ENCODE data around the gene LIN7B. TPM values are rescaled to one million over a fixed set of nuclear protein-coding genes. Genes with fewer than 3 reads are reported as not detected.

LIN7B gene
- total and polyA plus RNA-seq, 4 donors, result 2.2 to 3.8 (median 2.8) TPM

DNA sequence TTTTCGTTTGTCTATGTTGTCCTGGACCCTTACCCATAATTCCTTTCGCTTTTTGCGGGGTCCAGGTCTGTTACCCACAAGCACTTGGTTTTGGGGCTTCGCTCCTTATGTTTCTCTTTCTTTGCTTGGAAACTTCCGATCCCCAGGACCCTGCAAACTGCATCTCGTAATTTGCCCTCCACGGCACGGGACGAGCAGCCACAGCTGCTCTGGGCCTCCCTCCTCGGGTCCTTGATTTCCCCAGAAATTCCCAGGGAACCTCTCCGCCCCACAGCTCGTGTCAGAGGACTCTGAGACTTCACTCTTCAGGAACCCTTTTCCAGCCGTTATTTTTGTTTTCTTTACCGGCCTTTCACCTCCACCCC, 28.3 kb upstream of the LIN7B start:
- H3K4me3 ChIP-seq (ENCODE audit: low read depth in 1 of 3, low read length in 3 of 3), result peak overlapping the region; percentile 85 to 97 (median 89)
- no peaks in the 10 kb centered on the region for H3K9me3 ChIP-seq (ENCODE audit: control insufficient read depth in 4 of 4, low read length in 3 of 4)
- H3K27ac ChIP-seq (ENCODE audit: low read depth in 1 of 2, low read length in 2 of 2), result peak overlapping the region; percentile 90
- peaks cover 6 to 22% (median 15%) of the 10 kb centered on the region in 4 donors for H3K36me3 ChIP-seq (ENCODE audit: control insufficient read depth in 4 of 4, insufficient read depth in 3 of 4, low read depth in 1 of 4, low read length in 3 of 4)
- peak overlapping the region; percentile 75 to 79 for H3K9ac ChIP-seq (ENCODE audit: low read depth in 1 of 2, low read length in 2 of 2)
- no peak for DNase-seq (ENCODE audit: low spot score)
- TF ChIP-seq, protein P1, sequence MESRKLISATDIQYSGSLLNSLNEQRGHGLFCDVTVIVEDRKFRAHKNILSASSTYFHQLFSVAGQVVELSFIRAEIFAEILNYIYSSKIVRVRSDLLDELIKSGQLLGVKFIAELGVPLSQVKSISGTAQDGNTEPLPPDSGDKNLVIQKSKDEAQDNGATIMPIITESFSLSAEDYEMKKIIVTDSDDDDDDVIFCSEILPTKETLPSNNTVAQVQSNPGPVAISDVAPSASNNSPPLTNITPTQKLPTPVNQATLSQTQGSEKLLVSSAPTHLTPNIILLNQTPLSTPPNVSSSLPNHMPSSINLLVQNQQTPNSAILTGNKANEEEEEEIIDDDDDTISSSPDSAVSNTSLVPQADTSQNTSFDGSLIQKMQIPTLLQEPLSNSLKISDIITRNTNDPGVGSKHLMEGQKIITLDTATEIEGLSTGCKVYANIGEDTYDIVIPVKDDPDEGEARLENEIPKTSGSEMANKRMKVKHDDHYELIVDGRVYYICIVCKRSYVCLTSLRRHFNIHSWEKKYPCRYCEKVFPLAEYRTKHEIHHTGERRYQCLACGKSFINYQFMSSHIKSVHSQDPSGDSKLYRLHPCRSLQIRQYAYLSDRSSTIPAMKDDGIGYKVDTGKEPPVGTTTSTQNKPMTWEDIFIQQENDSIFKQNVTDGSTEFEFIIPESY (IDR thresholded peaks at IDR 0.05), result no peak
- TF ChIP-seq HNF4G (IDR thresholded peaks at IDR 0.05) (no peak), SP1 (IDR thresholded peaks at IDR 0.05) (no peak), HNF4A (conservative IDR thresholded peaks at IDR 0.05) (no peak), RAD21 (IDR thresholded peaks at IDR 0.05) (no peak), FOXA1 (IDR thresholded peaks at IDR 0.05) (no peak), RXRA (IDR thresholded peaks at IDR 0.05) (no peak), YY1 (IDR thresholded peaks at IDR 0.05) (no peak), NR2F2 (IDR thresholded peaks at IDR 0.05) (no peak), FOXA2 (IDR thresholded peaks at IDR 0.05) (no peak)
- TF ChIP-seq, protein P2, sequence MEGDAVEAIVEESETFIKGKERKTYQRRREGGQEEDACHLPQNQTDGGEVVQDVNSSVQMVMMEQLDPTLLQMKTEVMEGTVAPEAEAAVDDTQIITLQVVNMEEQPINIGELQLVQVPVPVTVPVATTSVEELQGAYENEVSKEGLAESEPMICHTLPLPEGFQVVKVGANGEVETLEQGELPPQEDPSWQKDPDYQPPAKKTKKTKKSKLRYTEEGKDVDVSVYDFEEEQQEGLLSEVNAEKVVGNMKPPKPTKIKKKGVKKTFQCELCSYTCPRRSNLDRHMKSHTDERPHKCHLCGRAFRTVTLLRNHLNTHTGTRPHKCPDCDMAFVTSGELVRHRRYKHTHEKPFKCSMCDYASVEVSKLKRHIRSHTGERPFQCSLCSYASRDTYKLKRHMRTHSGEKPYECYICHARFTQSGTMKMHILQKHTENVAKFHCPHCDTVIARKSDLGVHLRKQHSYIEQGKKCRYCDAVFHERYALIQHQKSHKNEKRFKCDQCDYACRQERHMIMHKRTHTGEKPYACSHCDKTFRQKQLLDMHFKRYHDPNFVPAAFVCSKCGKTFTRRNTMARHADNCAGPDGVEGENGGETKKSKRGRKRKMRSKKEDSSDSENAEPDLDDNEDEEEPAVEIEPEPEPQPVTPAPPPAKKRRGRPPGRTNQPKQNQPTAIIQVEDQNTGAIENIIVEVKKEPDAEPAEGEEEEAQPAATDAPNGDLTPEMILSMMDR (IDR thresholded peaks at IDR 0.05; ENCODE audit: low read depth, low read length, missing input control), result no peak
- under 1% methylated on average over 14 of the region's 14 CpGs for WGBS
- peaks cover 11 to 26% (median 19%) of the 10 kb centered on the region in 4 donors for H3K4me1 ChIP-seq (ENCODE audit: control insufficient read depth in 4 of 4, insufficient read depth in 4 of 4, low read length in 3 of 4)
- no peaks in the 10 kb centered on the region for H3K27me3 ChIP-seq (ENCODE audit: control insufficient read depth in 4 of 4, insufficient read depth in 4 of 4, low read length in 3 of 4)

DNA sequence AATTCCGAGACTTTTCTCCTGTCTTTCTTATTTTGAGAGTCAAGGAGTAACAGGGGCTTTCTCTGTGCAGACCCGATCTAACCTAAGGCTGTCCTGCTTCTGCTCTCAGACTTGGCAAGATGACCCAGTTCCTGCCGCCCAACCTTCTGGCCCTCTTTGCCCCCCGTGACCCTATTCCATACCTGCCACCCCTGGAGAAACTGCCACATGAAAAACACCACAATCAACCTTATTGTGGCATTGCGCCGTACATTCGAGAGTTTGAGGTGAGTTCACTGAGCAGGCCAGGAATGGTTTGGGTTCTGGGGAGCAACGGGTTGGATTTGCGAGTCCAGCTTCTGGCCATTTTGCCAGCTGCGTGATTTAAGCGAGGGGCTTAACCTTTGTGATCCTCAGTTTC, 27.9 kb upstream of the LIN7B start:
- Histone ChIP-seq H3K9me3 (ENCODE audit: control insufficient read depth in 4 of 4, low read length in 3 of 4) (no peaks in the 10 kb centered on the region), H3K4me3 (ENCODE audit: low read depth in 1 of 3, low read length in 3 of 3) (peak overlapping the region; percentile 85 to 97 (median 89)), H3K4me1 (ENCODE audit: control insufficient read depth in 4 of 4, insufficient read depth in 4 of 4, low read length in 3 of 4) (peaks cover 11 to 26% (median 19%) of the 10 kb centered on the region in 4 donors), H3K27me3 (ENCODE audit: control insufficient read depth in 4 of 4, insufficient read depth in 4 of 4, low read length in 3 of 4) (no peaks in the 10 kb centered on the region), H3K9ac (ENCODE audit: low read depth in 1 of 2, low read length in 2 of 2) (peak overlapping the region; percentile 75 to 79), H3K27ac (ENCODE audit: low read depth in 1 of 2, low read length in 2 of 2) (no peak overlapping the region), H3K36me3 (ENCODE audit: control insufficient read depth in 4 of 4, insufficient read depth in 3 of 4, low read depth in 1 of 4, low read length in 3 of 4) (peaks cover 9 to 26% (median 19%) of the 10 kb centered on the region in 4 donors)
- TF ChIP-seq YY1 (IDR thresholded peaks at IDR 0.05) (no peak), NR2F2 (IDR thresholded peaks at IDR 0.05) (no peak)
- DNase-seq (ENCODE audit: low spot score), result no peak
- WGBS, result 50% methylated on average over 11 of the region's 11 CpGs

DNA sequence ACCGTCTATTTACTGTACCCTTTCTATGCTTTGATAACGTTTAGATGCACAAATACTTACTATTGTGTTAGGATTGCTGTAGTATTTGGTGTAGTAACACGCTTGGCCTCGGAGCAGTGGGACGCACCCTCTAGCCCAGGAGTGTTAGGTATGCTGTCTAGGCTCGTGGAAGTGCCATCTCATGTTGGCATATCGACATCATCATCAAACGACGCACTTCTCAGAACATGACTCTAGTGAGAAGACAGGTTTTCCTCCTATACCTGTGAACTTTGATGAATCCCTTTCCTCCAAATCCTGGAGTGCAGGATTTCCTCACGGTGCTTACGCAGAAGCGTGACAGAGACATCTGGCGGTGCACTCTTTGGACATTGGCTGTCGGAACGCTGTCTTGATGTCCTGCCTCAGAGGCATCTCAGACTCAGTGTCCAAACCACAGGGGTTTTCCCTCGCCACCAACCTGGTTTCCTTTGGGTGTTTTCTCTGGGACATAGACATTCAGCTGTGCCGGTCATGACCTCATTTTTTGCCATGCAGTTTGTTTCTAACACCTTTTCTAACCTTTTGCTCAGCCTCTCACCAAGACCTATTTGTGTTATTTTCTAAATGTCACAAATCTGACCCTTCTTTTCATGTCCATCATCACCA, 22.7 kb upstream of the LIN7B start:
- WGBS, result 94% methylated on average over 17 of the region's 17 CpGs
- no peaks in the 10 kb centered on the region for H3K27me3 ChIP-seq (ENCODE audit: control insufficient read depth in 4 of 4, insufficient read depth in 4 of 4, low read length in 3 of 4)
- TF ChIP-seq, protein P1 (IDR thresholded peaks at IDR 0.05), result no peak
- TF ChIP-seq, protein P3, sequence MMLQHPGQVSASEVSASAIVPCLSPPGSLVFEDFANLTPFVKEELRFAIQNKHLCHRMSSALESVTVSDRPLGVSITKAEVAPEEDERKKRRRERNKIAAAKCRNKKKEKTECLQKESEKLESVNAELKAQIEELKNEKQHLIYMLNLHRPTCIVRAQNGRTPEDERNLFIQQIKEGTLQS (IDR thresholded peaks at IDR 0.05), result no peak
- TF ChIP-seq NR2F2 (IDR thresholded peaks at IDR 0.05) (no peak), RXRA (IDR thresholded peaks at IDR 0.05) (no peak), YY1 (IDR thresholded peaks at IDR 0.05) (no peak), TAF1 (conservative IDR thresholded peaks at IDR 0.05) (no peak), SP1 (IDR thresholded peaks at IDR 0.05) (no peak), FOXA1 (IDR thresholded peaks at IDR 0.05) (no peak), HNF4A (conservative IDR thresholded peaks at IDR 0.05) (no peak)
- TF ChIP-seq, protein P4, sequence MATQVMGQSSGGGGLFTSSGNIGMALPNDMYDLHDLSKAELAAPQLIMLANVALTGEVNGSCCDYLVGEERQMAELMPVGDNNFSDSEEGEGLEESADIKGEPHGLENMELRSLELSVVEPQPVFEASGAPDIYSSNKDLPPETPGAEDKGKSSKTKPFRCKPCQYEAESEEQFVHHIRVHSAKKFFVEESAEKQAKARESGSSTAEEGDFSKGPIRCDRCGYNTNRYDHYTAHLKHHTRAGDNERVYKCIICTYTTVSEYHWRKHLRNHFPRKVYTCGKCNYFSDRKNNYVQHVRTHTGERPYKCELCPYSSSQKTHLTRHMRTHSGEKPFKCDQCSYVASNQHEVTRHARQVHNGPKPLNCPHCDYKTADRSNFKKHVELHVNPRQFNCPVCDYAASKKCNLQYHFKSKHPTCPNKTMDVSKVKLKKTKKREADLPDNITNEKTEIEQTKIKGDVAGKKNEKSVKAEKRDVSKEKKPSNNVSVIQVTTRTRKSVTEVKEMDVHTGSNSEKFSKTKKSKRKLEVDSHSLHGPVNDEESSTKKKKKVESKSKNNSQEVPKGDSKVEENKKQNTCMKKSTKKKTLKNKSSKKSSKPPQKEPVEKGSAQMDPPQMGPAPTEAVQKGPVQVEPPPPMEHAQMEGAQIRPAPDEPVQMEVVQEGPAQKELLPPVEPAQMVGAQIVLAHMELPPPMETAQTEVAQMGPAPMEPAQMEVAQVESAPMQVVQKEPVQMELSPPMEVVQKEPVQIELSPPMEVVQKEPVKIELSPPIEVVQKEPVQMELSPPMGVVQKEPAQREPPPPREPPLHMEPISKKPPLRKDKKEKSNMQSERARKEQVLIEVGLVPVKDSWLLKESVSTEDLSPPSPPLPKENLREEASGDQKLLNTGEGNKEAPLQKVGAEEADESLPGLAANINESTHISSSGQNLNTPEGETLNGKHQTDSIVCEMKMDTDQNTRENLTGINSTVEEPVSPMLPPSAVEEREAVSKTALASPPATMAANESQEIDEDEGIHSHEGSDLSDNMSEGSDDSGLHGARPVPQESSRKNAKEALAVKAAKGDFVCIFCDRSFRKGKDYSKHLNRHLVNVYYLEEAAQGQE (IDR thresholded peaks at IDR 0.05), result no peak
- TF ChIP-seq, protein P2 (IDR thresholded peaks at IDR 0.05; ENCODE audit: low read depth, low read length, missing input control), result no peak

More for the DNA sequence above, 22.7 kb upstream of the LIN7B start:
- no peaks in the 10 kb centered on the region for H3K9me3 ChIP-seq (ENCODE audit: control insufficient read depth in 4 of 4, low read length in 3 of 4)
- H3K27ac ChIP-seq (ENCODE audit: low read depth in 1 of 2, low read length in 2 of 2), result no peak overlapping the region
- peaks cover 17 to 54% (median 37%) of the 10 kb centered on the region in 4 donors for H3K36me3 ChIP-seq (ENCODE audit: control insufficient read depth in 4 of 4, insufficient read depth in 3 of 4, low read depth in 1 of 4, low read length in 3 of 4)
- H3K4me3 ChIP-seq (ENCODE audit: low read depth in 1 of 3, low read length in 3 of 3), result no peak overlapping the region
- no peak overlapping the region for H3K9ac ChIP-seq (ENCODE audit: low read depth in 1 of 2, low read length in 2 of 2)
- H3K4me1 ChIP-seq (ENCODE audit: control insufficient read depth in 4 of 4, insufficient read depth in 4 of 4, low read length in 3 of 4), result peaks cover 4 to 13% (median 11%) of the 10 kb centered on the region in 4 donors
- no peak for DNase-seq (ENCODE audit: low spot score)

Data from liver (tissue), 9 donors.